ENCODE results near the gene PTGER4. TPM values are rescaled to one million over a fixed set of nuclear protein-coding genes. Genes with fewer than 3 reads are reported as not detected.

Gene PTGER4
- total RNA-seq (2022; extraction: Qiagen RNA extraction; ENCODE audit: low read depth), result 0.69 to 0.94 TPM (median 0.80 TPM) in 5 replicates

GRCh38 chr5:40679913-40680681 lies at the start of gene PTGER4:
TSS of gene PTGER4 (plus strand) at chr5:40679915. CDS start at chr5:40680994, 1,079 bp downstream.

Other genes starting within 250 kb of the PTGER4 start
- 9.3 to 13.3 TPM (median 12.2 TPM) in 5 replicates for gene TTC33, start 76.0 kb downstream of the PTGER4 start, total RNA-seq (2022; extraction: Qiagen RNA extraction; ENCODE audit: low read depth)
- 33.2 to 64.0 TPM (median 48.0 TPM) in 5 replicates for gene PRKAA1, start 118.5 kb downstream of the PTGER4 start, total RNA-seq (2022; extraction: Qiagen RNA extraction; ENCODE audit: low read depth)
- 2,575 to 3,163 TPM (median 2,618 TPM) in 5 replicates for gene RPL37, start 155.3 kb downstream of the PTGER4 start, total RNA-seq (2022; extraction: Qiagen RNA extraction; ENCODE audit: low read depth)
- 4.2 to 6.0 TPM (median 4.5 TPM) in 5 replicates for gene CARD6, start 161.5 kb downstream of the PTGER4 start, total RNA-seq (2022; extraction: Qiagen RNA extraction; ENCODE audit: low read depth)
- gene C7, start 229.6 kb downstream of the PTGER4 start, total RNA-seq (2022; extraction: Qiagen RNA extraction; ENCODE audit: low read depth), result not detected in 5 replicates

Measured in A549 treated with DMSO at 1 μM for 4 hours (cell line).